ENCODE results near the gene AMZ1.
"Not testable (repeated sequence)": the region's sequence is repeated elsewhere in the genome, so short reads cannot be mapped to it uniquely, and the experiment has no call there.

Gene AMZ1

DNA sequence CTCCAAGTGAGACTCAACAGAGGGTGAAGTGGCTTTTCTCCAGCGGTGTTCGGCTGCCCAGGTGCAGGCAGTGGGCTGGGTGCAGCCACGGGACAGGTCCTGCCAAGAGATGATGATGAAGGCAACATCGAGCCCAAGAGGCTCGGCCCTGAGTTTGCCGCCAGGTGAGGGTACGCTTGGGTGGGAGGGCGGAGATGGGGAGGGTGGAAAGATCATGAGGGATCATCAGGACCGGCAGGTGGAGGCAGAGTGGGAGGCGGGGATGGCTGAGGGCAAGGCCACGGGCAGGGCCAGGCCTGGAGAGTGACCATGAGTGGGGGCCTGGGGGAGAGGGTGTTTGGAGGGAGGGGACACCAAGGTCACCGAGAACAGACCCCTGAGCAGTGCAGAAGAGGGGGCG is 17.8 kb upstream of the AMZ1 start:
- DNase-seq (ENCODE audit: low read depth): no peak

DNA sequence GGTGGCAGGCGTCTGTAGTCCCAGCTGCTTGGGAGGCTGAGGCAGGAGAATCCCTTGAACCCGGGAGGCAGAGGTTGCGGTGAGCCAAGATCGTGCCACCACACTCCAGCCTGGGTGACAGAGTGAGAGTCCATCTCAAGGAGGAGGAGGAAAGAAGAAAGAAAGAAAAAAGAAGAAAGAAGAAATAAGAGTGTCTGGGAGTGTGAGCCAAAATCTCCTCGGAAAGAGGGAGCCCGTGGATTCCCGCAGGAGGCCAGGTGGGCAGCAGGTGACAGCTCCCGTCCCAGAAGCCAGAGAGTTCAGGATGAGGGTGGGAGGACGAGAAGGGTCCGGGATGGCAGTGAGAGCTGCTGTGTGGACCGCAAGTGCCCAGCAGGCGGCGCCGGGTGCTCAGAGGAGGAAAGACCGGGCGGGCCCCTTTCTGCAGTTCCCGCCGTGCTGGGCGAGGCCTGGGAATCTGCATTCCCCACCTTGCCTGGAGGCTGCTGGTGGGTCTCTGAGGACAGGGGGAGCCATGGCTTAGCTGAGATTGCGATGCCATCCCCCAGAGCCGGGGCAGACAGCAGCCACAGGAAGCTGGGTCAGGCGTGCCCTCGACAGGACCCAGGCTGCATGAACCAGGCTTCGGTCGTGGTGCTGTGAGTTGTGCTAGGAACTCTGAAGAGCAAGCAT is 17.1 kb upstream of the AMZ1 start:
- no peak for DNase-seq (ENCODE audit: low read depth)

DNA sequence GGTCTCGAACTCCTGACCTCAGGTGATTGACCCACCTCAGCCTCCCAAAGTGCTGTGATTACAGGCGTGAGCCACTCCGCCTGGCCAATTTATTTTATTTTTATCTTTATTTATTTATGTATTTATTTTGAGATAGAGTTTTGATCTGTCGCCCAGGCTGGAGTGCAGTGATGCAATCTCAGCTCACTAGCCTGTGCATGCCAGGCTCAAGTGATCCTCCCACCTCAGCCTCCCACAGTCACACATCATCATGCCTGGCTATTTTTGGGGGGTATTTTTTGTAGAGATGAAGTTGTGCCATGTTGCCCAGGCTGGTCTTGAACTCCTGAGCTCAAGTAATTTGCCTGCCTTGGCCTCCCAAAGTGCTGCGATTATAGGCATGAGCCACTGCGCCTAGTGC is 14.8 kb upstream of the AMZ1 start:
- DNase-seq (ENCODE audit: low read depth): not testable (repeated sequence)

DNA sequence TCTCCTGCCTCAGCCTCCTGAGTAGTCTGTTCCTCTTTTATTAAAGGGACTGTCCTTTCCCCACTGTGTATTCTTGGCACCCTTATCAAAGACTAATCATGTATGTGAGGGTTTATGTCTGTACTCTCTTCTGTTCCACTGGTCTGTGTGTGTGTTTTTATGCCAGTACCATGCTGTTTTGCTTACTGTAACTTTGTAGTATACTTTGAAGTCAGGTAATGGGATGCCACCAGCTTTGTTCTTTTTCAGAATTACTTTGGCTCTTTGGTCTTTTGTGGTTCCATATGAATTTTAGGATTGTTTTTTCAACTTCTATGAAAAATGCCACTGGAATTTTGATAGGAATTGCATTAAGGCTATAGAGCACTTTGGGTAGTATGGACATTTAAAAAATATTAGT is 14.1 kb upstream of the AMZ1 start:
- DNase-seq (ENCODE audit: low read depth): no peak

DNA sequence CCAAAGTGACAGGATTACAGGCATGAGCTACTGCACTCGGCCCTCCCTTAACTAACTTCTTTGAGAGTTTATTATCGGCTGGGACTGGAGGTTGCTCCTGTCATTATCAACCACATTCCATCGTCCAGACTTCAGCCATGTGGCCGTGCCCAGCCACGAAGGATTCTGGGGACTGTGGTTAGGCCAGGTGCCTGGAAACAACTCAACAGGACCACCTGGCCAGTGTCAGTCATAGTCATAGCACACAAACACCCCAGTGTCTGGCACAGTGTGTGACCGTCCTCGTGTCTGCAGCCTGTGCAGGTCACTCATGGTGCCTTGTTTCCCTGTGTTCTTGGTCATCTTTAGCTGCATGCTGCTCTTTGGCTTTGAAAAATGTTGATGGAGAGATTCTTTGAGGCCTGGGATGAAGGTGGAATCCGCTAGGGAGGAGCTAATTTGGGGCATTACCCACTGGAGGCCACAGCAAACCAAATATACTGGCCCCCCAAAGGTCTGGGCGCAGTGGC is 12.7 kb upstream of the AMZ1 start:
- DNase-seq (ENCODE audit: low read depth): no peak

DNA sequence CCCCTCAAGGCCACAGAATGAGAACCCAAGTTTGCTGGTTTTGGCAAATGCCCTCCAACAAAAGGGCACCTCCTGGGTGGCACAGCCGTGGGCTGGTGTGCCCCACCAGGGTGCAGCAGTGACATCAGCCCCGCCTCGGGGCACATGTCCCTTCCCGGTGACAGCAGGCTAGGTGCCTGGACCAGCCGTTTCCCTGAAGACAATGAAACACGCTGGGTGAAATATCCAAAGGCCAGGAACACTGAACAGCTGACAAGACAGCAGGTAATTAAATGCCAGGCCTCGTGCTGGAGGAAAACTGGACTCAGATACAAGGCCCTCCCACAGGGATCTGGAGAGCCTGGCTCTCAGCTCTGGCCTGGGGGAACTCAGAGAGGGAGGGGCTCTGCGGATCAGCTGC is 11.4 kb upstream of the AMZ1 start:
- not testable (repeated sequence) for DNase-seq (ENCODE audit: low read depth)

DNA sequence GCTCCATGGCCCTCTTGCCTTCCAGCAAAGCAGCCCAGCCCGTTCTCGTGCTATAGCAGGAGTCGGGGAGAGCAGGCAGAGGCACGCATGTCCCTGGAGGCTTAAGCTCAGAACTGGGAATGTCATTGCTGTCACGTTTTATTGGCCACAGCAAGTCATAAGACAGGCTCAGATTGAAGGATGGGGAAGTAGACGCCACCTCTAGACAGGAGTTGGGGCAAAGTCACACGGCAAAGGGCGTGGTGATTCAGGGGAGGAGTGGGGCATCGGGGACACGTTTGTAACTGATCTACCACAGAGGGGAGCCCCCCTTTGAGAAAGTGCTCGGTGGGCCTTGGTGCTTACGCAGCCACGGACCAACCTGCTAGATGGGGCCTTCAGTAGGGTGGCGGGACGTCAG is 9.5 kb upstream of the AMZ1 start:
- DNase-seq (ENCODE audit: low read depth): not testable (repeated sequence)

DNA sequence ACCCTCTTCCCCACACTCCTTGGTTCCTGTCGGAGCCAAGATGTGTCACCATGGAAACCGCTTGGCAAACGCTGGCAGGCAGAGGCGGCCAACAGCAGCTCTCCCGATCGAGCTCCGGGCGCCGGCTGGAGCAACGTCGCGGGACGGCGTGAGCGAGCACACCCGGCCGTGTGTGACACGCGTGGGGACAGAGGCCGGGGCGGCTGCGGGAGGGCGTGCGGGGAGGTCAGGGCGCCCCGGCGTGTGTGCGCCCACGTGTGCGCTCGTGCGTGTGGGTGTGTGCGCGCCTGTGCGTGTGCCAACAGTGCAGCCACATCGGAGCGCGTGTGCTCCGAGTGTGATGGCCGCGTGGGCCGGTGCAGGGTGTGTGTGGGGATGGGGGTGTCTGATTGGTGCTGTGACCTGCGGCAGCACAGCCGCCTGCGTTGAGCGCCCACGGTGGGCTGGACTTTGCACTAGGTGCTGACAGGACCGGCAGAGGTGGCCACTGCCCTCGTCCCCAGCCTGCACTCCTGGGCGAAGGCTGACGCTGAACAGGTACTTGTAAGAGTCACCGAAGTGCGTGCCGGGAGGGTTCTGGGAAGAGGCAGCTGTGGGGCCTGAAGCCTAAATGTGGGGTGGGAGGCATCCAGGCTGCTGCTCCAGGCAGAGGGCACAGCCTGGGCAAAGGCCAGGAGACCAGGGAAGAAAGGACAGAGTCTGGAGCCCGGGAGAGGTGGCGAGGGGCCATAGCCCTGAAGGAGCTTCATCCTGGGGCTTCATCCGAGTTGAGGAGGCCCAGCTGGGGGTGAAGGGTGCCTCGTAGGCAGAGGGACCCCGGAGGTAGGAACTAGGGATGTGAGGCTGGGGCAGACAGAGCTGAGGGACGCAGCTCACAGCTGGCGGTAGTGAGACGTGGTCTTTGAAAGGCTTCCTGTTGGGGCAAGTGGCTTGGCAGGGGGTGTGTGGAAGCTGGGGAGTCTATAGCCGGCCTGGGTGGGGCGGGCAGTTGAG is 8.6 kb upstream of the AMZ1 start:
- not testable (repeated sequence) for DNase-seq (ENCODE audit: low read depth)

DNA sequence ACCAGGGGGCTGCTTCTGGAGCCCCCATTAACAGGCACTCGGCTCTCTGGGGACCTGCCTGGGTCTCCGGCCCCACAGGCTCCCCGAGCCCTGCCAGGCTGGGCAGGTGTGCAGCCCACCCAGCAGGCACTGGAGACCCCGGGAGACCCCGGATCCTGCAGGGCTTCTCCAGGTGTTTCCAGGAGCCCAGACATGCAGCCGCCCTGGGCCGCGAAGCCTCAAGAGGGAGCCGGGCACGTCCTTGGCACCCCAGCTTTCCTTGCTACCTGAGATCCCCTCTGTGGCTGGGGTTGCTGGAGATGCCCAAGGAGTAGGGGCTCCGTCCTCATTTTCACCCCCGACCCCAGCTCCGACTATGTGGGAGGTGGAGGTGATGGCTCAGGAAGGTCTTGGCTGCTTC is 7.7 kb upstream of the AMZ1 start:
- no peak for DNase-seq (ENCODE audit: low read depth)

DNA sequence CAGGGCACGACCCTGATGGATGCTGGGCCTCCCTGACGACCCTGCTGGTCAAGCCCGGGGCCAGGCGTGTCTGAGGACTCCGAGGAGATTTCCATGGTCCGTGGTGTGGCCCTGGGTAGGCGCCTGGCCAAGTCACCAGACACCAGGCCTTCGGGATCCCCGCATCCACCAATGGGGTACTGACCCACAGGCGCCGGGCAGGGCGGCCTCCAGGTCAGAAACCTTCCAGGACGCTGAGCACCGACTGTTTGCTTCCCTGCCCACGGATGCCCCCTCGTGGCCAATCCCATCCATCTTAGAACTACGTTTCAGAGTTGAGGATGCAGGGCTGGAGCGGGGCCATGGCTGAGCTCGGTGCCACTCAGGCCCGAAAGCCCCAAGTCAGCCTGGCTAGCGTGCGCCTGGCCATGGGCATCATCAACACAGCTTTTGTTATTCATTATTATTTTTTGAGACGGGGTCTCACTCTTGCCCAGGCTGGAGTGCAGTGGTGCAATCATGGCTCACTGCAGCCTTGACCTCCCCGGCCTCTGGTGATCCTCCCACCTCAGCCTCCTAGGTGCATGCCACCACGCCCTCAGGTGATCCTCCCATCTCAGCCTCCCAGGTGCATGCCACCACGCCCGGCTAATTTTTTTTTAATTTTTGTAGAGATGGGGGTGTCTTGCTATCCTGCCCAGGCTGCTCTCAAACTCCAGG is 7.1 kb upstream of the AMZ1 start:
- no peak for DNase-seq (ENCODE audit: low read depth)

DNA sequence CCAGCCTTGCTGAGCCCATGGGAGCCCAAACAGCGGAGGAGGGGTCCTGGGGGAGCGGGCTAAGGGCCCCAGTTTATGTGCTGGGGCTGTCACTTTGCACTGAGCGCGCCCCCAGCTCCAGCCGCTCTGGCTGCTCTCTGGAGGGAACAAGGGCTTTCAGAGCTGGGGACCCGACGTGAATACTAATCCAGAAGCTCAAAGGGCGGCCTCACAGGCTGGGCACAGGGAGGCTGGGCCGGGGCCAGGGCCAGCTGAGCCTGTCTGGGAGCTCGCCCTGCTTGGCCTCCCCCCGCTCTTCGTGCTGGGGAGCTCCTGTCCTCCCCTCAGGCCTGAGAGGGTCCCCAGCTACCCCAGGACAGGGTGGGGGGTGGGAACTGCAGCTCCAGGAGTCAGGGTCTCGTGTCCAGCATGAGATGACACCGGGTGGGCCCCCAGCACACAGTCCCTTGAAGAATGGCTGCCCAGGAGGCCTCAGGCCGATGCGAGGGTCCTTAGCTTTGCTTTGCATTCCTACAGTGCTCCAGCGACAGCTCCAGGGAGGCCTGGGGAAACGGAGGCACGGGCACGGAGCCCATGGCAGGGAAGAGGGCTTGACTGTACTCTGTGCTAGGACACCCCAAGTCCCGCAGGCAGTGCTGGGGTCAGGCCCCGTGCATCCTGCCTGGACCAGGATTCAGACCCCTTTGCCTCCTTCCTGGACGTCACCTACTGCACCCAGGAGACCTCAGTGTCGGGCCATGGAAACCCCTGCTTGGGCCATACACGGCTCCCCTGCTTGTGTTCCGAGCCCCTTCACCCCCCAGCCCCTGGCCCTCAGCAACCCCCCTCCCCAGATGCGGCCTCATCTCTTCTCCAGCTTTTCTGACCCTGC is 5.8 kb upstream of the AMZ1 start:
- DNase-seq (ENCODE audit: low read depth): no peak

DNA sequence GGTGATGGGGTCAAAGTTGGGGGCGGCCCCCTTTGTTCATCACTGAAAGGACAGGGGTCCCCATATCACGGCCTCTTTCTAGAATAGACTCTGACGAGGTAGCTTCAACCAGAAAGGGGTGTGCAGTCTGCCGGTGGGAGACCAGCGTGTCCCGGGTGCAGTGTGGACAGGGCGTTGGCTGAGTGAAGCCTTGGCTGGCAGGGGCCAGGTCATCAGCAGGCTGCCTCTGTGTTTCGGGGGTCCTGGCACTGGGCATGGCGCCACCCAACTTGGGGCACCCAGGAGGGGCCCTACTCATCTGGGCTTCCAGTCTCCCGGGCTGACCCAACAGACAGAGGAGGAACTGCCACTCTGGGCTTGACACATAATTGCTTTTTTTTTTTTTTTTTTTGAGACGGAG is 3.5 kb upstream of the AMZ1 start:
- DNase-seq (ENCODE audit: low read depth): no peak

DNA sequence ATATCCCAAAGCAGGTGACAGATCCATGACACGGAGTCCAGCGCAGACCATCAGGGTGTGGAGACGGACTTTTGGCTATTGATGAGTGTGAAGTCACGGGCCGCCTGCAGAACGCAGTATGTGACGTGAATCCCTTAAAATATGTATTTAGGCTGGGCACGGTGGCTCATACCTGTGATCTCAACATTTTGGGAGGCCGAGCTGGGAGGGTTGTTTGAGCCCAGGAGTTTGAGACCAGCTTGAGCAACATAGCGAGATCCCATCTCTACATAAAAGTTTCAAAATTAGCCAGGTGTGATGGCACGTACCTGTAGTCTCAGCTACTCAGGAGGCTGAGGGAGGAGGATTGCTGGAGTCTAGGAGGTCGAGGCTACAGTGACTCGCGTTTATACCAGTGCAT is 1.9 kb upstream of the AMZ1 start:
- DNase-seq (ENCODE audit: low read depth): no peak

DNA sequence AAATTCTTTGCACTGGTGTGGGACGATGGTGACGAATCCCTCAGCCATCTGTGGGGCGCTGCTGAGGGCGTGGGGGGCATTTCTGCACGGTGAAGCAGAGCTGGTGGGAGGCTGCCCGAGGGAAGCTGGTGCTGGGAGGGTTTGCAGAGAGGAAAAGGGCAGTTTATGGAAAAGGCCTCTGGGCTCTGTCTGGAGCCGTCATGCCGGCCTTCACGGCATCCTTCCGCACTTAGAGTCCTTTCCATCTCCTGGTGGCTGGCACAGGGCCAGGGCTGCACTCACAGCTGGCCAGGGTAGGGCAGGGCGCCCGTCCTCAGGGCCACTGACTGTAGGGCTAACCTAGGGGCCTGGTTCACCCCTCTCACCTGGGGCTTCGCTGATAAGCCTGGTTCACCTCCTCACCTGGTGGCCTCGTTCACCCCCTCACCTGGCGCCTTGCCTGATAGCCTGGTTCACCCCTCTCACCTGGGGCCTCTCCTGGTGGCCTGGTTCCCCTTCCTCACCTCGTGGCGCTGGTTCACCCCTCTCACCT is 598 bp upstream of the AMZ1 start:
- DNase-seq (ENCODE audit: low read depth): no peak

DNA sequence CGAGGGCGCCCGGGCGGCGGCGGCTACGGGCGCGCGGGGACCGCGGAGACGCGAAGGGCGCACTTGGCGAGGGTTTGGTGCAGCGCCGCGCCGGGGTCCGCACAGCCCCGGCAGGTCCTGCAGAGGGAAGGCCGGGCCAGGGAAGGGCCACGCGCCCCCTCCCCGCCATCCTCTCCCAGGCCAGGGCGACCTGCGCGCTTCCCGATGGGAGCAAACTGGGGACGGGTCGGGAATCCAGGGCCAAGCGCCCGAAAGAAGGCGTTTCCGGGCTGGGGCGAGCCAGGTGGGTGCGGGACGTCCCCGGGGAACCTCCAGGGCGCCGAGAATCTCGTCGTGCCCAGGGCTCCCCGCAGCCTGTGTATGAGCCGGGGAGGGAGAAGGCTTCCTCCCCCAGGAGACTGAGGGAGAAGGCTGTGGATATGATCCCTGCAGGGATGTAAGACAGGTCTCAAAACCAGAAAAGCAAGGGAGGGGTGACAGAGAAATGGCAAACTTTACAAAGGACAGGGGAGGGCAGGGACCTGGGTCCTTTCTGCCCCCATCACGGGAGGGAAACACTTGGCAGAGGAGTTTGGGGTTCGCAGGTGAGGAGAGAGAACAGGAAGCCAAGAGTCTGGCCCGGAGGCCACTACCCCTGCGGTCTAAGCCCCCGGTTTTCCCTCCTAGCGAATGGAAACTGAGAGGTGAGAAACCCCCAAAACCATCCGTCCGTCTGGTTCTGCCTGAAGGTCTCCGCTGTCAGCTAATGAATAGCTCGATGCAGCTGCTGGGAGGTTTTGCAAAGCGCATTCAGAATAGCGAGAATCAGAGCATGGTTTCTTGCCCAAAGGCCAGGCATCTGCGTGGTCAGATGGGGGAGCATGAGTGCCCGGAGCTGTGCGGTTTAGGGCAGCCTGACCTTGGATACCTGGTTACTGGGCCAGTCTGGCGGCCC is 674 bp downstream of the AMZ1 start:
- DNase-seq (ENCODE audit: low read depth): no peak

DNA sequence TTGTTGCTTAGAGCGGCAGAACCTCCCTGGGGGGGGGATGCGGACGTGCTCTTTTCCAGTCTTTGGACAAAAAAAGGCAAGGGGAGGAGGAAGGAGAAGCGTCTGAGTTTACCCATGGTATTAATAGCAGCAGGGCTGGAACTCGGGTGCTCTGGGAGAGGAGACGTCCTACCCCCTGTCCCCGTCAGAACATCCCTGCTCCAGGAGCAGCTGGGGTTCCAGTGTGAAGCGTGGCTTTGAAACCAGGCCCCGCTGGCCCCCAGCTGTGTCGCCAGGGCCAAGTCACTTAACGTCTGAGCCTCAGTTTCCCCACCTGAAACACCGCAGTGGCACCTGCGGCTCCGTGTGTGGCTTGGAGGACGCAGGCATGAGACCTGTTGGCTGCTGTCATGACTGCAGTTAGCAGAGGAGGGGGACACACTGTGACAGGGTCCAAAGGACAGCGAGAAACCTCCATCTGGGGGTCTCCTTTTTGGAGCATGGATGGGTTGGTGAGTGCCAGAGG is 1.4 kb downstream of the AMZ1 start:
- no peak for DNase-seq (ENCODE audit: low read depth)

DNA sequence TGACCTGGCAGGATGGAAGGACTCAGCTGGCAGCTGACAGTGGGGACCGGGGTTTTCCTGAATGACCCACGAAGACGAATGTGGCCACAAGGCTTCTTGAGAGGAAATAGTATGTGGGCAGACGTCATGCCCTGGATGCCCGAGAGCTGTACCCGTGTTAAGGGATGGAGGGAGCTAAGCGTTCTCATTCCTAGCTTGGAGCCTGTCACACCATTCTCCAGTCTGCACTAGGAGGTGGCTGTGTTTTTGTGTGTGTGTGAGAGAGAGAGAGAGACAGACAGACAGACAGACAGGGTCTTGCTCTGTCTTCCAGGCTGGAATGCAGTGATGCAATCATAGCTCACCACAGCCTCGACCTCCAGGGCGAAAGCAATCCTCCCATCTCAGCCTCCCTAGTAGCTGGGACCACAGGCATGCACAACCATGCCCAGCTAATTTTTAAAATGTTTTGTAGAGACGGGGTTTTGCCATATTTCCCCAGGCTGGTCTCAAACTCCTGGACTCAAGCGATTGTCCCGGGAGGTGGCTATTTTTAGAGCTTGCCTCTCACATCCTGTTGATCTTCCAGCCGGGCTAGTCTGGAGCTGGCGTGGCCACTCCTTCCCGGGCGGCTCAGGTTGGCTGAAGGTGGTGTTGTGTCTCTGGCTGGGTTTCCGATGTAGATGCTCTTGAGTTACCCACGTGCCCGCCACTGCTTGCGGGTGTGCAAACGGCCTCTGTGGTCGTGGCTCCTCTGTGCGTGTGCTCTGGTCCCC is 2.1 kb downstream of the AMZ1 start:
- DNase-seq (ENCODE audit: low read depth): no peak

DNA sequence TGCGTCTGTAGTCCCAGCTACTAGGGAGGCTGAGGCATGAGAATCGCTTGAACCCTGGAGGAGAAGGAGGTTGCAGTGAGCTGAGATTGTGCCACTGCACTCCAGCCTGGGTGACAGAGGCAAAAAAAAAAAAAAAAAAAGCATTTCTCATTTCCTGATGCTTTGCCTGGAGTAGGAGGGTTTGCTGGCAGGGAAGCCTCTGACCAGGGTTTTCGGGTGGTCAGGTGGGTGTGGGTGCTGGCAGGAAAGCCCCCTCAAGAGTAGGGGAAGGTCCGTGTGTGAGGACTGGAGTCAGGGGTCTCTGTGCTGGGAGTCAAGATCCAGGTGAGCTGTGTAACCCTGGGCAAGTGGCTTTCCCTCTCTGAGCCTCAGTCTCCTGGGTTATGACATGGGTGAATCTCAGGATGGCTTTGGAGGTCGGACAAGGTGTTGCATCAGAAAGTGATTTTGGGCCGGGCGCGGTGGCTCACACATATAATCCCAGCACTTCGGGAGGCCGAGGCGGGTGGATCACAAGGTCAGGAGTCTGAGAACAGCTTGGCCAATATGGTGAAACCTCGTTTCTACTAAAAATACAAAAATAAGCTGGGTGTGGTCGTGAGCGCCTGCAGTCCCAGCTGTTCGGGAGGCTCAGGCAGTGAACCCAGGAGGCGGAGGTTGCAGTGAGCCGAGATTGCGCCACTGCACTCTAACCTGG is 3.2 kb downstream of the AMZ1 start:
- DNase-seq (ENCODE audit: low read depth): no peak

Measured in HS-27A (cell line).